ENCODE measurements around the gene ACAA1. TPM values are rescaled to one million over a fixed set of nuclear protein-coding genes. Genes with fewer than 3 reads are reported as not detected.
A peak's percentile ranks its signal among the peaks of the same experiment; 100 is the strongest.
"Not testable (repeated sequence)": the region's sequence is repeated elsewhere in the genome, so short reads cannot be mapped to it uniquely, and the experiment has no call there.

ACAA1 gene
- total RNA-seq, 1 experiment from 2014 or later = 24.0 TPM

DNA sequence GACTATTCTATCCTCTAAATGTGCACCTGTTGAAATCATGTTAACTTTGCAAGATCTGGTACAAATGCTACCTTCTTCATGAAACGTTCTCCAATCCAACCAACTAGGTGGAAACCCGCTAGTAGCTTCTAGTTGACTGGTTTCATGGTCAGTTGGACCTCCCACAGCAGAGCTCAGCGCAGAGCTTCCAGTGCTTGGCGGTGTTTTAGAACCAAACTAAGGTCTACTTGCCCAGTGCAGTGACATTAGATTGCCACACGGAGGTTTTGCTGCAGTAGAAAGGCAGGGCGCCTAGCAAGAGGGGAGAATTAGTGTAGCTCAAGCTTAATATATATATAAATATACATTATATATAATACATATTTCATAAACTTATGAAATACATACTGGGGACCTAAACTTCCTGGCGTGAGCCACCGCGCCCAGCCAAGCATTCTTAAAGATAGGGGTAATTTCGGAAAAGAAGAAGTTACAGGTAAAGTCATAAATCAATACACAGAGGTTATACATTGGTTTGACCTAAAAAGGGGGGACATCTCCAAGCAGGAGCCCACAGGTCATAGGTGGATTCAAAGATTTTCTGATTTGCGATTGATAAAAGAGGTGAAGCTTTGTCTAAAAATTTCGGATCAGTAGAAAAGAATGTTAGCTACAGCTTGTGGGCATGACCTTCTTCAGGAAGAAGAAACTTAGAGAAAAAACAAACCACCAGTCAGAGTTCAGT lies 26.4 kb upstream of the ACAA1 start:
- no peaks in the 10 kb centered on the region for H3K9me3 ChIP-seq (ENCODE audit: low read depth, low read length, poor library complexity, severe bottlenecking)
- TF ChIP-seq CTCF (conservative IDR thresholded peaks at IDR 0.05; ENCODE audit: low read depth, low read length) (0 out of 2 replicates have a peak, but pooled peaks have one; percentile 11), EZH2 (IDR thresholded peaks at IDR 0.05; ENCODE audit: borderline replicate concordance, low read depth, low read length, poor library complexity, severe bottlenecking) (no peak)
- POLR2A ChIA-PET (ENCODE audit: low non-redundant PET) = no interaction called here
- CTCF ChIA-PET = no interaction called here
- no TSS peak for BruUV-seq (replicated peaks)
- H3K4me1 ChIP-seq (ENCODE audit: insufficient read depth, low read length, poor library complexity, severe bottlenecking) = no peaks in the 10 kb centered on the region
- intact Hi-C loops (cut with micrococcal nuclease; ENCODE audit: unreplicated experiment) = no loop called here
- peak; percentile 29 for DNase-seq (ENCODE audit: low spot score)
- no peak overlapping the region for H3K27ac ChIP-seq (ENCODE audit: low read depth, low read length, poor library complexity, severe bottlenecking)
- no peaks in the 10 kb centered on the region for H3K27me3 ChIP-seq (replicated peaks; ENCODE audit: insufficient read depth, low read depth, low read length, poor library complexity)
- H3K36me3 ChIP-seq (ENCODE audit: insufficient read depth, low read length, poor library complexity, severe bottlenecking) = no peaks in the 10 kb centered on the region
- no peak overlapping the region for H3K4me3 ChIP-seq (ENCODE audit: low read depth, low read length, poor library complexity, severe bottlenecking)

DNA sequence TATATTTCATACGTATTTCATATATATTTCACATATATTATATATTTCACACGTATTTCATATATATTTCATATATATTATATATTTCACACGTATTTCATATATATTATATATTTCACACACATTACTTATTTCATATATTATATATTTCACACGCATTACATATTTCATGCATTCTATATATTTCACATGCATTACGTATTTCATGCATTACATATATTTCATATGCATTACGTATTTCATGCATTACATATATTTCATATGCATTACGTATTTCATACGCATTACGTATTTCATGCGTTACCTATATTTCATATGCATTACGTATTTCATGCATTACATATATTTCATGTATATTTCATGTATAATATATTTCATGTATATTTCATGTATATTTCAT lies 23.8 kb upstream of the ACAA1 start:
- intact Hi-C loops (cut with micrococcal nuclease; ENCODE audit: unreplicated experiment); CTCF ChIA-PET; H3K27me3 ChIP-seq (replicated peaks; ENCODE audit: insufficient read depth, low read depth, low read length, poor library complexity); H3K27ac ChIP-seq (ENCODE audit: low read depth, low read length, poor library complexity, severe bottlenecking); BruUV-seq (replicated peaks); H3K36me3 ChIP-seq (ENCODE audit: insufficient read depth, low read length, poor library complexity, severe bottlenecking); H3K4me1 ChIP-seq (ENCODE audit: insufficient read depth, low read length, poor library complexity, severe bottlenecking); H3K4me3 ChIP-seq (ENCODE audit: low read depth, low read length, poor library complexity, severe bottlenecking); POLR2A ChIA-PET (ENCODE audit: low non-redundant PET); DNase-seq (ENCODE audit: low spot score); H3K9me3 ChIP-seq (ENCODE audit: low read depth, low read length, poor library complexity, severe bottlenecking): not testable (repeated sequence)

DNA sequence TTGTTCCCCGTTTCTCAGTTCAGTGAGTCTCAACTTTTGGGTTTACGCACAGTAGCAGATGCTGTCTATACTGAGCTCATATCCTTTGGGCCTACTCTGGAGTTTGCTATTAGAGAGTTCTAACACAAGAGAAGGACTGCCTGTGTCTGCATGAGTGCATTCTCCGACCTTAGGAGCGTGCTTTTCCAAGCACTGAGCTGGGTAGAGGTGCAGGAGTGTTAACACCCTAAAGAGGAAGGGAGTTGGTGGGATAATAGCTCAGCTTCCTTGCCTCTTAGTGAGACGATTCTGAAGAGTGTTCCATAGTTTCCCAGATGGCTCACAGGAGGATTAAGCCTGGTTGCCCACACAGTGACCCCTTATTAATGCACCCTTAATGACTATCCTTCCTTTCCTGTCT lies 21.5 kb upstream of the ACAA1 start:
- no peak for DNase-seq (ENCODE audit: low spot score)
- no peak overlapping the region for H3K4me3 ChIP-seq (ENCODE audit: low read depth, low read length, poor library complexity, severe bottlenecking)
- H3K36me3 ChIP-seq (ENCODE audit: insufficient read depth, low read length, poor library complexity, severe bottlenecking) = no peaks in the 10 kb centered on the region
- intact Hi-C loops (cut with micrococcal nuclease; ENCODE audit: unreplicated experiment) = no loop called here
- H3K9me3 ChIP-seq (ENCODE audit: low read depth, low read length, poor library complexity, severe bottlenecking) = no peaks in the 10 kb centered on the region
- no peak for TF ChIP-seq EZH2 (IDR thresholded peaks at IDR 0.05; ENCODE audit: borderline replicate concordance, low read depth, low read length, poor library complexity, severe bottlenecking)
- ChIA-PET CTCF (no interaction called here), POLR2A (ENCODE audit: low non-redundant PET) (no interaction called here)
- BruUV-seq (replicated peaks) = no TSS peak
- no peaks in the 10 kb centered on the region for H3K4me1 ChIP-seq (ENCODE audit: insufficient read depth, low read length, poor library complexity, severe bottlenecking)
- H3K27me3 ChIP-seq (replicated peaks; ENCODE audit: insufficient read depth, low read depth, low read length, poor library complexity) = no peaks in the 10 kb centered on the region
- no peak overlapping the region for H3K27ac ChIP-seq (ENCODE audit: low read depth, low read length, poor library complexity, severe bottlenecking)

DNA sequence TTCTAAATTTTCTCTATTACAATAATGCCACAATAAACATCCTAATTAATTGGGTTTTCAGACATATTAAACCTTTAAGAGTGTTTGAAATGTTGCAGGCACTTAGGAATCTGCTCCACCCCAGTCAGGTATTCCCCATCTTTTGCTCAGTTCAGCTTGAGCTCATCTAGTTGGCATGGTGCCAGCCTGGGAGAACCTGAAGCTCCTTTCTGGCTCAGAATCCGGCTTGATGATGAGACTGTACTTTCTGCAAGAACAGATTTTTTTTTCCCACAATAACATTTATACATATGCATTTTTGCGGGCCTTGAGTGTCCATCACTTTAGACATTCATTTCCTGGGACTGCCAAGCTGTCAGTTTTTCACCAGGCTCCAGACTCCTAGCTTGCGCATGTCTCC lies 20.7 kb upstream of the ACAA1 start:
- no TSS peak for BruUV-seq (replicated peaks)
- Histone ChIP-seq H3K27ac (ENCODE audit: low read depth, low read length, poor library complexity, severe bottlenecking) (no peak overlapping the region), H3K4me3 (ENCODE audit: low read depth, low read length, poor library complexity, severe bottlenecking) (no peak overlapping the region), H3K27me3 (replicated peaks; ENCODE audit: insufficient read depth, low read depth, low read length, poor library complexity) (no peaks in the 10 kb centered on the region), H3K9me3 (ENCODE audit: low read depth, low read length, poor library complexity, severe bottlenecking) (no peaks in the 10 kb centered on the region), H3K36me3 (ENCODE audit: insufficient read depth, low read length, poor library complexity, severe bottlenecking) (no peaks in the 10 kb centered on the region), H3K4me1 (ENCODE audit: insufficient read depth, low read length, poor library complexity, severe bottlenecking) (no peaks in the 10 kb centered on the region)
- intact Hi-C loops (cut with micrococcal nuclease; ENCODE audit: unreplicated experiment) = no loop called here
- no peak for TF ChIP-seq EZH2 (IDR thresholded peaks at IDR 0.05; ENCODE audit: borderline replicate concordance, low read depth, low read length, poor library complexity, severe bottlenecking)
- no peak for TF ChIP-seq CTCF (conservative IDR thresholded peaks at IDR 0.05; ENCODE audit: low read depth, low read length)
- POLR2A ChIA-PET (ENCODE audit: low non-redundant PET) = no interaction called here
- DNase-seq (ENCODE audit: low spot score) = no peak
- CTCF ChIA-PET = interaction anchor here (0.7 kb wide), 1 partner anchor 105 kb away, joined by 3 read pairs; no protein-coding TSS in a partner anchor

Measured in A673 (cell line).